Right lobe of liver (tissue), 6 donors: ENCODE measurements around the gene WDFY2. TPM values are rescaled to one million over a fixed set of nuclear protein-coding genes. Genes with fewer than 3 reads are reported as not detected.
"Not testable (repeated sequence)": the region's sequence is repeated elsewhere in the genome, so short reads cannot be mapped to it uniquely, and the experiment has no call there.

ENCODE experiments used
- ATAC-seq, 4 donors: fragments of 200-7000 bp; cut with Tn5 transposase; one replicate each; pipeline ENCODE4 v1.9.1; 2020; ENCODE audit warnings: mild to moderate bottlenecking in 4 of 4, moderate library complexity in 4 of 4
- DNase-seq, 3 donors: peaks; one replicate each; pipeline ENCODE4 v3.0.0-alpha.2; 2020
- H3K27ac ChIP-seq, 3 donors: fragments of 200-600 bp; one replicate each; pipeline ENCODE4 v1.8.0; 2022
- H3K27me3 ChIP-seq, 2 donors: fragments of 200-600 bp; one replicate each; pipeline ENCODE4 v1.8.0; 2022
- H3K36me3 ChIP-seq, 4 donors: fragments of 200-600 bp; sonication (generic) in 1 of 4; one replicate each; pipeline versions ENCODE4 v1.5.1 to v1.8.0; 2017 to 2022; ENCODE audit warnings: control low read depth in 1 of 4
- H3K4me1 ChIP-seq, 4 donors: fragments of 200-600 bp; sonication (generic) in 1 of 4; one replicate each; pipeline versions ENCODE4 v1.5.1 to v1.8.0; 2017 to 2022; ENCODE audit warnings: control low read depth in 1 of 4
- H3K4me3 ChIP-seq, 3 donors: fragments of 200-600 bp; one replicate each; pipeline ENCODE4 v1.8.0; 2022
- H3K9me3 ChIP-seq, 4 donors: fragments of 200-600 bp; sonication (generic) in 1 of 4; one replicate each; pipeline versions ENCODE4 v1.5.1 to v1.8.0; 2017 to 2022; ENCODE audit warnings: control low read depth in 1 of 4
- CTCF ChIP-seq, 4 donors: fragments of 200-600 bp in 3 of 4; fragments of 450-650 bp in 1 of 4; IDR thresholded peaks; one replicate each; pipeline versions ENCODE4 v1.5.1 to v1.8.0; 2016 to 2022; ENCODE audit warnings: antibody characterized with exemption in 4 of 4, mild to moderate bottlenecking in 2 of 4
- POLR2A ChIP-seq: fragments of 450-650 bp; IDR thresholded peaks from one replicate; pipeline ENCODE4 v1.6.1; 2017; ENCODE audit warnings: antibody characterized with exemption, mild to moderate bottlenecking
- WGBS: methylation state at CpG from one replicate; pipeline ENCODE4 v1.1.6; 2018; ENCODE audit warnings: low coverage, low lambda C conversion rate; ENCODE audit not compliant: insufficient coverage; ENCODE audit errors: missing lambda C conversion rate; 5-methylcytosine and 5-hydroxymethylcytosine counted together
- intact Hi-C, 2 donors: fragments of 100-400 bp; cut with DNase I; formaldehyde crosslinking; loops; one replicate each; pipeline versions ENCODE4 v1.11.2 to v1.14.1; 2022
- total RNA-seq, 6 experiments: library from RNA; depleted of rRNA in 2 of 6; stranded (reverse); fragments of >200 nt in 2 of 6; fragmentation: NEBNext Ultra II Directional in 3 of 6; extraction: Animal tissue kit (Norgen Biotek cat#: 25700) in 3 of 6; gene quantifications; one replicate each; pipeline versions ENCODE4 v1.1.0 to v1.2.4, GENCODE V29; 2016 to 2023
- donor health status: DM: no; HTN: yes; CAD: no.
- donor health status: DM: no; HTN: no; CAD: no.
- donor health status: DM: no; HTN: no; CAD: no.
- donor health status: DM: no; HTN: yes; CAD: no.
- donor health status: DM: no; HTN: yes; CAD: no.

WDFY2 gene
- total RNA-seq, 6 experiments from 2014 or later: 4.5 to 12.0 (median 7.3) TPM

GRCh38 chr13:51644654-51645053 is 60.4 kb downstream of the WDFY2 start:
- H3K27ac ChIP-seq: peak overlapping the region in 1 of 3 donors; percentile 16
- H3K9me3 ChIP-seq: no peaks in the 10 kb centered on the region
- WGBS: no CpG with 5 or more reads among the region's 1 CpG
- intact Hi-C loops: no loop called here
- TF ChIP-seq POLR2A (no peak), CTCF (IDR thresholded peaks at IDR 0.05) (no peak)
- H3K4me3 ChIP-seq: no peak overlapping the region
- no peaks in the 10 kb centered on the region for H3K27me3 ChIP-seq
- ATAC-seq: peak in 3 of 4 donors; percentile 23 to 42 (median 31)
- H3K4me1 ChIP-seq: peaks cover 0 to 23% (median 1%) of the 10 kb centered on the region in 4 donors
- no peaks in the 10 kb centered on the region for H3K36me3 ChIP-seq
- DNase-seq: no peak

DNA sequence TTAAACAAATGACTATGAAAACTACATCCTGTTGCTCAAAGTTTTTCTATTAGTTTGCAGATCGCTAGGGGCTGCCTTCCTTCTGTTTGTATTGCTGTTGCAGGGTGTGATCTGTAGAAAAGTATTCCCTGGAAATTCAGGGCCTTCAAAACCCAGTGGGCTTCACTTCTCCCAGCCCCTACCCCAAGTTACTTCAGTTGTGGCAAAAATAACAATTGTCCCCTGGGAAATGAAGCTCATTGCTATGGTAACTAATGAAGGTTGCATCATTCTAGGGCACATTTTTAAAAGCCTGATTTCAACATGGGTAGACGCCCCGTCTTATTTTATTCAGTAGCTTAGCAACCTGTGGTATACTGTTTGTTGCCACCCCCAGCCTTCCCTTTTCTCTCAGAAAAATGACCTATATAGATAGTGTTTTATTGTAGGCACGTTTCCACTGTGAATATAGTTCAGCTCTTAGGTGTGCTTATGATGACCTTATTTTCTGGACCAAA is 60.9 kb downstream of the WDFY2 start:
- ATAC-seq: peak; percentile 28 to 80 (median 58)

DNA sequence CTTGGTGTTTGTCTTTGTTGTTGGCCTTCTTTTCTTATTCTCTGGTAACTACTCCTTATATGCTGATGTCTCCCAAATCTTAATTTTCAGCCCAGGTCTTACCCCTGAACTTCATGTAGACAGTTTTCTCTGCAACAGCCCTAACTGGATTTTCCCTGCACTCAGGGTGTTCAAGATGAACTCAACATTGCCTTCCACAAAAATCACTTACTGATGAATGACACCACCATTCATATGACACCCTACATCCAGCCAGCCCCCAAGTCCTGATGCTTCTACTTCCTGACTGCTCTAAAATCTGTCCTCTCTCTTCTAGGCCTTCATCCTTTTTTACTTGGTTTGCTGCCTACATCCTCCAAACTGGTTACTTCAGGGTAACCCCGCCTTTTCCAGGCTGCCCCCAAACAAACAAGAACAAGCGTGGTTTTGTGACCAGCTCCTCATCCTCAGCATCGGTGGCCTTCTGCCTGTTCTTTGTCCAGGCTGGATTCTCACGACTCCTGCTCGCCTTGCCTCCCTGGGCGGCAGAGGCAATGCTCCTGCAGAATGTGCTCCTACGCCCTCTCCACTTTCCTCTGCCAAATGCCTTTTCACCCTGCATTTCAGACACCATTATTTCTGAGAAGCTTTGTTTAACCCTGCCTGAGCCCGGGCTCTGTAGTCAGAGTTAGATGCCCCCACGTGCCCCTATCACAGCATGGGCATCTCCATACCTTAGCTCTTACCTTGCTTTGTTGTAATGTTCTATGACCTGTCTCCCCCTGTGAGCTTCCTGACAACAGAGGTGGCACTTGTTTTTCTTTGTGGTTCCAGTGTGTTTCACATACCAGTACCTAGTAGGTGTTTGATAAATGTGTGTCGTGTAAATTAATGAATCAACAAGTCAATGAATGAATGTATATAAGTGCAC is 61.8 kb downstream of the WDFY2 start:
- TF ChIP-seq CTCF (IDR thresholded peaks at IDR 0.05): no peak
- WGBS: 90% methylated on average over 9 of the region's 10 CpGs
- intact Hi-C loops: no loop called here

More for the DNA sequence above, 60.9 kb downstream of the WDFY2 start:
- Histone ChIP-seq H3K4me3 (no peak overlapping the region), H3K27ac (no peak overlapping the region), H3K9me3 (no peaks in the 10 kb centered on the region), H3K36me3 (no peaks in the 10 kb centered on the region), H3K4me1 (peaks cover 0 to 23% (median 1%) of the 10 kb centered on the region in 4 donors), H3K27me3 (no peaks in the 10 kb centered on the region)
- intact Hi-C loops: no loop called here
- 30% methylated on average over 4 of the region's 4 CpGs for WGBS
- no peak for DNase-seq
- TF ChIP-seq CTCF (IDR thresholded peaks at IDR 0.05) (no peak), POLR2A (no peak)

GRCh38 chr13:51647067-51647466 is 62.8 kb downstream of the WDFY2 start:
- DNase-seq: no peak
- 93% methylated on average over 4 of the region's 4 CpGs for WGBS
- no peak overlapping the region for H3K27ac ChIP-seq
- no peaks in the 10 kb centered on the region for H3K36me3 ChIP-seq
- TF ChIP-seq CTCF (IDR thresholded peaks at IDR 0.05) (no peak), POLR2A (no peak)
- no peak for ATAC-seq
- H3K27me3 ChIP-seq: no peaks in the 10 kb centered on the region
- H3K4me1 ChIP-seq: peaks cover 0 to 23% (median 1%) of the 10 kb centered on the region in 4 donors
- H3K4me3 ChIP-seq: no peak overlapping the region
- intact Hi-C loops: no loop called here
- H3K9me3 ChIP-seq: no peaks in the 10 kb centered on the region

More for the DNA sequence above, 61.8 kb downstream of the WDFY2 start:
- no peak for ATAC-seq
- H3K4me1 ChIP-seq: peaks cover 0 to 23% (median 1%) of the 10 kb centered on the region in 4 donors
- DNase-seq: no peak
- H3K36me3 ChIP-seq: no peaks in the 10 kb centered on the region
- no peak overlapping the region for H3K27ac ChIP-seq
- H3K9me3 ChIP-seq: no peaks in the 10 kb centered on the region
- H3K4me3 ChIP-seq: no peak overlapping the region
- no peaks in the 10 kb centered on the region for H3K27me3 ChIP-seq

GRCh38 chr13:51652193-51652592 is 67.9 kb downstream of the WDFY2 start:
- ATAC-seq, H3K4me1 ChIP-seq, intact Hi-C loops: not testable (repeated sequence)

More at GRCh38 chr13:51652193-51652592, 67.9 kb downstream of the WDFY2 start:
- not testable (repeated sequence) for H3K36me3 ChIP-seq, H3K4me3 ChIP-seq, H3K27me3 ChIP-seq, DNase-seq, H3K9me3 ChIP-seq, H3K27ac ChIP-seq
- 92% methylated on average over 2 of the region's 3 CpGs for WGBS
